Activated CD8-positive, alpha-beta memory T cell treated with anti-CD3 and anti-CD28 coated beads, Interleukin-2, amount 10 ng/mL, durations not matched to agents 7 days and 5 days (primary cell): Measurements from ENCODE around the gene KIF26A. TPM values are rescaled to one million over a fixed set of nuclear protein-coding genes. Genes with fewer than 3 reads are reported as not detected.
"Not testable (repeated sequence)": the region's sequence is repeated elsewhere in the genome, so short reads cannot be mapped to it uniquely, and the experiment has no call there.

Source experiments
- ATAC-seq: fragments of 150-1000 bp; cut with Tn5 transposase; one replicate; pipeline ENCODE4 v1.10.0; 2021; ENCODE audit warnings: moderate library complexity
- CTCF ChIA-PET: fragments of 350-600 bp; sonication (Branson Sonifier 250); formaldehyde crosslinking; loops from one replicate; lab custom pipeline; 2021; ENCODE audit warnings: antibody characterized with exemption; lab: Charles Lee
- DNase-seq: peaks from one replicate; pipeline ENCODE4 v3.0.0-alpha.2; 2020
- H3K27ac Mint-ChIP-seq: one replicate; pipeline ENCODE4 v1.8.0; 2021; ENCODE audit warnings: mild to moderate bottlenecking, mixed read lengths
- H3K27me3 Mint-ChIP-seq: one replicate; pipeline ENCODE4 v1.8.0; 2021; ENCODE audit warnings: mixed read lengths
- H3K36me3 Mint-ChIP-seq: one replicate; pipeline ENCODE4 v1.8.0; 2021; ENCODE audit warnings: mild to moderate bottlenecking, mixed read lengths
- H3K4me1 Mint-ChIP-seq: one replicate; pipeline ENCODE4 v1.8.0; 2021; ENCODE audit warnings: mixed read lengths
- H3K4me3 Mint-ChIP-seq: one replicate; pipeline ENCODE4 v1.8.0; 2021; ENCODE audit warnings: mild to moderate bottlenecking, moderate library complexity, mixed read lengths
- H3K9me3 Mint-ChIP-seq: one replicate; pipeline ENCODE4 v1.8.0; 2022; ENCODE audit warnings: low read depth, mixed read lengths
- microRNA-seq: library from miRNA; unstranded; fragments of <30 nt; microRNA quantifications from one replicate; pipeline ENCODE4 v1.2.0, GENCODE V29; 2022
- total RNA-seq, 2 experiments: library from RNA; stranded (reverse); gene quantifications; one replicate each; pipeline ENCODE4 v1.2.3, GENCODE V29; 2021

Gene KIF26A
- total RNA-seq, 2 experiments from 2014 or later, result 0.21 to 1.1 TPM

DNA sequence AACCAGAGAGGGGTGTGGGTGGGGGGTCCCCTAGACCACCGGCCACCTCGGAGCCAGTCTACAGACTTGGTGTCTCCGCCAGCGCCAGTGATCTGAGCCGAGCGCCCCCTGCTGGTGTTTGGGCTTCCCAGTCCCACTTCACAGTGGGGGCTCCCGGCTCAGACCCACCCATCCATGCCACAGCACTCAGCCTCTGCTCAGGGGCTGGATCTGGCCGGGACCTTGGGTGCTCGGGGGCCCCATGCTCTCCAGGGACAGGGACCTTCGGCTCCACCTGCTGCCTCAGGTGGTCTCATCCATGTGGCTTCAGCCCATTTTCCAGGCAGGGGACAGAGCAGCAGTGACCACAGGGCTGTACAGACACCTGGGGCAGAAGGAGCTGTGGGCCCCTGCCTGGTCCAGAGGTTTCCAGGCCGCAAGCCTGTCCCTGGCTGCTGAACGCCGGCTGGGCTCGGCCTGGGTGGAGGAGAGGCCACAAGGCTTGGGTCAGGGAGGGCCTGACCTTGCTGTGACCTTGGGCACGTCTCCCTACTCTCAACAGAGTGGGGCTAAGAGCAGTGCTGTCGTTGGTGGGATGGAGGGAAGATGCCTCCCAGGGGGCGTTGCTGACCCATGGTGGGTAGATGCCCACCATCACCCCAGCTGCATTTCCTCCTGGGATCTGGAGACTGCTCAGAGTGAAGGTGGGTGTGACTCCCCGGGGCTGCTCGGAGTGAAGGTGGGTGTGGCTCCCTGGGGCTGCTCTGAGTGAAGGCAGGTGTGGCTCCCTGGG, 86.3 kb downstream of the KIF26A start:
- DNase-seq (peak; percentile 51), ATAC-seq (no peak)
- H3K9me3 Mint-ChIP-seq, result peaks cover 5% of the 10 kb centered on the region
- peaks cover 5% of the 10 kb centered on the region for H3K36me3 Mint-ChIP-seq
- CTCF ChIA-PET, result interaction anchor here (1.0 kb wide), 1 partner anchor 147 kb away, joined by 3 read pairs; no protein-coding TSS in a partner anchor
- H3K27me3 Mint-ChIP-seq, result peaks cover 14% of the 10 kb centered on the region
- peaks cover 35% of the 10 kb centered on the region for H3K4me1 Mint-ChIP-seq
- H3K4me3 Mint-ChIP-seq, result no peak overlapping the region
- no peak overlapping the region for H3K27ac Mint-ChIP-seq

DNA sequence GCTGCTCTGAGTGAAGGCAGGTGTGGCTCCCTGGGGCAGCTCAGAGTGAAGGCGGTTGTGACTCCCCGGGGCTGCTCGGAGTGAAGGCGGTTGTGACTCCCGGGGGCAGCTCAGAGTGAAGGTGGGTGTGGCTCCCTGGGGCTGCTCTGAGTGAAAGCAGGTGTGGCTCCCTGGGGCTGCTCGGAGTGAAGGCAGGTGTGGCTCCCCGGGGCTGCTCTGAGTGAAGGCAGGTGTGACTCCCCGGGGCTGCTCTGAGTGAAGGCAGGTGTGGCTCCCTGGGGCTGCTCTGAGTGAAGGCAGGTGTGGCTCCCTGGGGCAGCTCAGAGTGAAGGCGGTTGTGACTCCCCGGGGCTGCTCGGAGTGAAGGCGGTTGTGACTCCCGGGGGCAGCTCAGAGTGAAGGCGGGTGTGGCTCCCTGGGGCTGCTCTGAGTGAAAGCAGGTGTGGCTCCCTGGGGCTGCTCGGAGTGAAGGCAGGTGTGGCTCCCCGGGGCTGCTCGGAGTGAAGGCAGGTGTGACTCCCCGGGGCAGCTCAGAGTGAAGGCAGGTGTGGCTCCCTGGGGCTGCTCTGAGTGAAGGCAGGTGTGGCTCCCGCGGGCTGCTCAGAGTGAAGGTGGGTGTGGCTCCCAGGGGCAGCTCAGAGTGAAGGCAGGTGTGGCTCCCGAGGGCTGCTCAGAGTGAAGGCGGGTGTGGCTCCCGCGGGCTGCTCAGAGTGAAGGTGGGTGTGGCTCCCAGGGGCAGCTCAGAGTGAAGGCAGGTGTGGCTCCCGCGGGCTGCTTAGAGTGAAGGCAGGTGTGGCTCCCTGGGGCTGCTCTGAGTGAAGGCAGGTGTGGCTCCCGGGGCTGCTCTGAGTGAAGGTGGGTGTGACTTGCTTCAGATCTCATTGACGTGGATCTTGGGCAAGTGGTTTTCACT, 87.1 kb downstream of the KIF26A start:
- not testable (repeated sequence) for H3K36me3 Mint-ChIP-seq, H3K4me3 Mint-ChIP-seq, H3K9me3 Mint-ChIP-seq, ATAC-seq, H3K27ac Mint-ChIP-seq, DNase-seq
- Mint-ChIP-seq H3K27me3 (peaks cover 11% of the 10 kb centered on the region), H3K4me1 (peaks cover 35% of the 10 kb centered on the region)
- CTCF ChIA-PET, result interaction anchor here (1.0 kb wide), 1 partner anchor 148 kb away, joined by 3 read pairs; no protein-coding TSS in a partner anchor

DNA sequence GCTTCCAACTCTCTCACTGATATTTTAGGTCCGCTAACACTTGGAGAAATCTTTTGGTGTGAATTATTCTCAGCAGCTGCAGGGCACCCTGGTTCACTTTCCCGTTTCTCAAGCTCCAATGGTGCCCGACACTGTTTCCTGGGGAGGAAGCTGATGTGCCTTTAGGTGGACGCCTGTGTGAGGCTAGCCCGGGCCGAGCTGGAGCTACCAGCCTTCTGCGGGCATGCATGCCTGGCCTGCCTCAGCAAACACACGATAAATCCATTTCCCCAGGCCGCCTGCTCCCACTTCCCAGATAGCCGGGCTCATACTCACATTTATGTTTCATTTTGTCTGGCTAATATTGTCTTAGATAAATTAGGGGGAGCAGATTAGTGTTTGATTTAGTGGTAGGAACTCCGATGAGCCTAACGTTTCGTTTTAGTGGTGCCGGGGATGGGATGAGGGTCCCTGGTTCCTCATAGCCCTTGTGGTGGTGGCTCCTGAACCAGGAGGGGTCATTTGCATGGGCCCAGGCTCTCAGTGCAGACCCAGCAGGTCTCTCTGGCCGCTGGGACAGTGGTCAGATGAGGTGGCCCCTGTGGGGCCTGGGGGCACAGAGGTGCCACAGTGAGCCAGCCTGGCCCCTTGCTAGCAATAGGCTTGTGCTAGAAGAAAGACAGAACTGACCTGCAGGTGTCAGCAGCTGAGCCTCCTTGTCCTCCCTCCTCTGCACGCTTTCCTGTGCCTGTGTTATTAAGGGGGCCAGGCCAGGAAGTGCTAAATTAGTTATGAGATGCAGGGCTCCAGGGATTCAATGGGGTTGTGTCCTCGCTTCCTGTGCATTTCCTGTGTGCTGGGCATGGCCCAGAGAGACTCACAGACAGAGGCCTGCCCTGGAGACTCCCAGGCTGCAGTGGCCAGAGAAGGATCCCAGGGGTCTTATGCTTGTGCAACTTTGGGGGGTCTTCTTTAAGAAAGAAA, 88.3 kb downstream of the KIF26A start:
- CTCF ChIA-PET, result interaction anchor here (1.4 kb wide), 1 partner anchor 337 kb away, joined by 3 read pairs; no protein-coding TSS in a partner anchor
- ATAC-seq, result no peak
- Mint-ChIP-seq H3K4me1 (peaks cover 35% of the 10 kb centered on the region), H3K36me3 (peaks cover 5% of the 10 kb centered on the region), H3K27ac (peak overlapping the region; percentile 93), H3K27me3 (peaks cover 11% of the 10 kb centered on the region), H3K4me3 (no peak overlapping the region), H3K9me3 (peaks cover 5% of the 10 kb centered on the region)
- no peak for DNase-seq

DNA sequence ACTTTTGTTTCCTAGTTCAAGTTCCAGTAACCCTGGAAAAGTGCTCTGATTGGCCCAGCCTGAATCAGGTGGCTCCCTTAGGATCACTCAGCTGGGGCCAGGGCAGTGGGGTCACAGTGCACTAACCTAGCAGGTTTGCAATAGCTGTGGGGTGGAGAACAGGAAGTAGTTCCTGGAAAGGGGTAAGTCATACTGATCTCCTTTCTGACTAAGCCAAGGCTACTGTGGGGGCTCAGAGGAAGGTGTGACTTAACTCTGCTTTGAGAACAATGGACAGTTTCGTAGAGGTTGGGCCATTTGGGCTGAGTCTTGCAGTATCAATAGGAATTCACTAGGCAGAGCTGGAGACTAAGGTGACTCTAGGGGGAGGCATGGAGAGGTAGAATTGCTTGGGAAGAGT, 89.4 kb downstream of the KIF26A start:
- H3K36me3 Mint-ChIP-seq, result peaks cover 5% of the 10 kb centered on the region
- peaks cover 8% of the 10 kb centered on the region for H3K27me3 Mint-ChIP-seq
- ATAC-seq (peak; percentile 97), DNase-seq (peak; percentile 86)
- H3K4me3 Mint-ChIP-seq, result peak overlapping the region; percentile 2
- H3K4me1 Mint-ChIP-seq, result peaks cover 35% of the 10 kb centered on the region
- CTCF ChIA-PET, result interaction anchor here (0.7 to 1.4 kb wide), 2 partner anchors 151 to 336 kb away, joined by 3 read pairs; no protein-coding TSS in a partner anchor
- peaks cover 5% of the 10 kb centered on the region for H3K9me3 Mint-ChIP-seq
- H3K27ac Mint-ChIP-seq, result peak overlapping the region; percentile 93

DNA sequence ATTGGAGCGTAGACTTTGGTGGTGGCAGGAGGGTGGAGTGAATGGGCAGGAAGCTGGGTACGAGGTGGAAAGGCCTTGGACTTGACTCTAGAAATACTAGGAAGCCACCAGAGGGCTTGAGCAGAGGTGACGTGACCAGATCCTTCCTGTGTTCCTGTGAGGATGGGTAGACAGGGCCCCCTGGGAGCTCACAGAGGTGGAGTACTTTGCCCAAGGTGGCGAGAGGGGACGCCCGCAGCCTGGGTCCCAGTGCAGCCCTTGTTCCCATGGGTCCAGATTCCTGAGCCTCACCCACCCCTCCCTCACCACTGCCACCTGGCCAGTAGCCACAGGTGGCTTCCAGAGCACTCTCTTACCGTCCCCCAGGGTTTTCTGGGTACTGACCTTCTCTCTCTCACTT, 89.8 kb downstream of the KIF26A start:
- H3K27ac Mint-ChIP-seq, result peak overlapping the region; percentile 93
- H3K9me3 Mint-ChIP-seq, result peaks cover 5% of the 10 kb centered on the region
- peak overlapping the region; percentile 2 for H3K4me3 Mint-ChIP-seq
- peaks cover 35% of the 10 kb centered on the region for H3K4me1 Mint-ChIP-seq
- peaks cover 8% of the 10 kb centered on the region for H3K27me3 Mint-ChIP-seq
- H3K36me3 Mint-ChIP-seq, result peaks cover 5% of the 10 kb centered on the region
- no peak for DNase-seq
- CTCF ChIA-PET, result interaction anchor here (0.7 to 1.4 kb wide), 2 partner anchors 151 to 336 kb away, joined by 3 read pairs; no protein-coding TSS in a partner anchor
- ATAC-seq, result peak; percentile 32

DNA sequence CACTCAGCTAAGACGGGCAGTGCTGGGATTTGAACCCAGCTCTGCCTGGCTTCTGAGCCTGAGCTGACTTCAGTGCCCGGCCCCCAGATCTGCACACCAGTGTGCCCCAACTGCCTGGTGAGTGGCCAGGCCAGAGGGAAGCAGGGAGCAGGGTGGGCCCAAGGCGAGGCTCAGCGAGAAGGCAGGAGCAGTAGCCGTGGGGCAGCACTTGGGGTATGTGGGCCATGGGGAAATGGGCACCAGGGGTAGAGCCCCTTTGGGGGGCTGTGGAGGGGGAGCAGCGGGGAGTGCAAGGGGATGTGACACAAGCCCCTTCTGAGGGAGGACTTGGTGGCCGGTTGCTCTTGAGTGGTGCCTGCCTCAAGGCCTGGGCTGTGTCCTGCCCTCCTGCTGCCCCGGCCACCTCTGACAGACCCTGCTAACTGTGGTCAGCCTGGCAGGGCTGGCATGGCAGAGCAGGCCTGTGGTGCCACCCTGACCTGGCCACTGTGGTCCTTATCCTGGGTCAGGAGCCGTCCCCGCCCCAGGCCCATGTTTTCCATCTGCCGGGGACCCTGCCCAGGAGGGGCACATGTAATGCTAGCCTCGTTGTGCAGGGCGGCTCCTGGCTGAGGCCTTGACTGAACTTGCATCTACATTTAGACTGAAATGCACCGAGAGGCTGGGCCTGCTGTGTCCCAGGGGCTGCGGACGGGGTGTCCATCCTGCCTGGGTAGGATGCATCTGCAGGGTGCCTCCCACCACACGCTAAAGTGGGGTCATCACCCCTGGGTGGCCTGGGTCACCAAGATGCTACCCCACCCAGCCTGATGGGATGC, 90.5 kb downstream of the KIF26A start:
- Mint-ChIP-seq H3K4me1 (peaks cover 35% of the 10 kb centered on the region), H3K9me3 (peaks cover 5% of the 10 kb centered on the region), H3K4me3 (no peak overlapping the region), H3K27ac (peak overlapping the region; percentile 93), H3K36me3 (peaks cover 5% of the 10 kb centered on the region), H3K27me3 (peaks cover 6% of the 10 kb centered on the region)
- CTCF ChIA-PET, result interaction anchor here (0.7 kb wide), 1 partner anchor 152 kb away, joined by 3 read pairs; no protein-coding TSS in a partner anchor
- DNase-seq (no peak), ATAC-seq (no peak)

DNA sequence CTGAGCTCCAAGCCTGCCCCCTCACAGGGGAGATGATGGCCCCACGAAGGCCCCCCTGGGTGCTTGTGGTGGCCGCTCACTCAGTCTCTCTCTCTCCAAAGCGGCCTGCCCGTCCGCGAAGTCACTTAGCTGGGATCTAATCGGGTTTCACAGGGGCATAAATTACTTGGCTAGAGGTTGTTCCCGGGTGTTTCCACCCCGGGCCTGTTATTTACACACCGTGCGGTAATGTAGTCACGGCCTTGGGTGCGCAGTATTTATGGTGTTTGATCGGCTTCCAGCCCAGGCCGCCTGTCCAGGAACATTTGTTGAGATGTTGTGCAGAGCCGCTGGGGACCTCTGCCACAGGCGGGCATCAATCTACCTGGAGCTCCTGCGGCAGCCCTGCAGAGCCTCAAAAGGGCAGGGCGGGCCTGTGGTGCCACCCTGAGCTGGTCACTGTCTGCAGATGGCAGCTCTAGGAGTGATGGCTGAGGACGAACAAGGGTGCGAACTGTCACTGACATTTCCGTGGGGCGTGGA, 91.2 kb downstream of the KIF26A start:
- Mint-ChIP-seq H3K27me3 (peaks cover 4% of the 10 kb centered on the region), H3K4me3 (no peak overlapping the region), H3K27ac (no peak overlapping the region), H3K9me3 (peaks cover 5% of the 10 kb centered on the region), H3K4me1 (peaks cover 31% of the 10 kb centered on the region), H3K36me3 (peaks cover 5% of the 10 kb centered on the region)
- CTCF ChIA-PET, result no interaction called here
- DNase-seq (no peak), ATAC-seq (no peak)

DNA sequence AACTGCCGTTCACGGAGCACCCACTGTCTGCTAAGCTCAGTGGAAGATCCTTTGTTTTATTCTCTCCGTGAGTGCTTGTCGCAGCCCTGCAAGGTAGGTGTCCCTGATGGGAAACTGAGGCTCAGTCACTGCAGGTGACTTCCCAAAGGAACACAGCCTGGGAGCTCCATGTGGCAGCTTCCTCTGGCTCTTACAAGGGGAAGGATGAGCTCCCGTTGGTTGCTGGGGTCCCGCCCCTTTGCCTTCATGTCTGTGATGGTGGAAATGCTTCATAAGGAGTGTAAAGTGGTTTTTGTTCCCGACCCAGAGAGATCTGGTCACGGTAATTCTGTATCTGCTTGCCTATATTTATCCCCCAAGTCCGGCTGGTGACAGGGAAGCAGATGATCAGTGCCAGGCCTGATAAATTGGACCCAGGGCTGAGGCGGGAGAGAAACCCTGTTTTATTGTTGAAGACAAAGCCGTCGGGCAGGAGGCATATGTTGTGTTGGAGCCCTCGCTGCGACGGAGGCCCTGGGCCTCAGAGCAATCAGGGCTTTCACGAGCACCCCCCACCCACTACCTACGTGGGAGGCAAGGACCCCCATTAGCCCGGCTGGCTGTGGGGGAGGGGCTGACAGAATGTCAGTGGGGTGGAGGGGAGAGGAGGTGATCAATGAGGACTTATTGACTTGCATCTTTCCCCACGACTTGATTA, 91.9 kb downstream of the KIF26A start:
- CTCF ChIA-PET, result no interaction called here
- Mint-ChIP-seq H3K27ac (no peak overlapping the region), H3K4me3 (no peak overlapping the region), H3K9me3 (peaks cover 5% of the 10 kb centered on the region), H3K4me1 (peaks cover 27% of the 10 kb centered on the region), H3K27me3 (no peaks in the 10 kb centered on the region), H3K36me3 (peaks cover 5% of the 10 kb centered on the region)
- no peak for ATAC-seq
- DNase-seq, result no peak

Small RNAs within 50 kb of the gene (microRNA-seq; reads per million reads assigned to microRNA genes)
- gene MIR203A (not detected), gene MIR203B (not detected)

Other genes starting within 250 kb of the KIF26A start
- gene TDRD9, start 210.1 kb upstream of the KIF26A start, total RNA-seq, result 1 to 10 TPM; 1.1 to 1.2 TPM
- not detected for gene RD3L, start 196.1 kb upstream of the KIF26A start, total RNA-seq
- gene ASPG, start 52.9 kb upstream of the KIF26A start, total RNA-seq, result not detected